Suprapubic skin (tissue), 4 donors: ENCODE data around the gene RXRA. TPM values are rescaled to one million over a fixed set of nuclear protein-coding genes. Genes with fewer than 3 reads are reported as not detected.

ENCODE experiments used
- DNase-seq, 2 donors: peaks; one replicate each; pipeline ENCODE4 v3.0.0-alpha.2; 2019; ENCODE audit warnings: low spot score in 2 of 2
- H3K27ac ChIP-seq: fragments of 200-600 bp; sonication (generic); one replicate; pipeline ENCODE4 v1.5.1; 2019
- H3K27me3 ChIP-seq: fragments of 200-600 bp; sonication (generic); one replicate; pipeline ENCODE4 v1.5.1; 2019
- H3K36me3 ChIP-seq: fragments of 200-600 bp; sonication (generic); one replicate; pipeline ENCODE4 v1.5.1; 2019
- H3K4me1 ChIP-seq: fragments of 200-600 bp; sonication (generic); one replicate; pipeline ENCODE4 v1.5.1; 2019
- H3K4me3 ChIP-seq: fragments of 200-600 bp; sonication (generic); one replicate; pipeline ENCODE4 v1.5.1; 2019; ENCODE audit warnings: mild to moderate bottlenecking
- H3K9me3 ChIP-seq: fragments of 200-600 bp; sonication (generic); one replicate; pipeline ENCODE4 v1.5.1; 2019
- EP300 ChIP-seq: sonication (generic); formaldehyde crosslinking; IDR thresholded peaks from one replicate; pipeline ENCODE4 v1.6.1; 2017; ENCODE audit warnings: antibody characterized with exemption
- POLR2A ChIP-seq, 2 donors: fragments of 450-650 bp; IDR thresholded peaks; one replicate each; pipeline ENCODE4 v1.6.1; 2017; ENCODE audit warnings: antibody characterized with exemption in 2 of 2, mild to moderate bottlenecking in 2 of 2, moderate library complexity in 2 of 2
- POLR2AphosphoS5 ChIP-seq, 3 donors: sonication (generic); formaldehyde crosslinking; IDR thresholded peaks; one replicate each; pipeline ENCODE4 v1.6.1; 2017; ENCODE audit warnings: antibody characterized with exemption in 3 of 3
- WGBS: methylation state at CpG from one replicate; pipeline ENCODE4 v1.1.5; 2018; 5-methylcytosine and 5-hydroxymethylcytosine counted together
- total RNA-seq, 4 donors: library from RNA; depleted of rRNA; stranded (reverse); fragments of >200 nt; gene quantifications; one replicate each; pipeline ENCODE4 v1.1.0, GENCODE V29; 2016
- TF ChIP-seq, protein P1 (sequence below), 2 donors: fragments of 200-600 bp in 1 of 2; fragments of 450-650 bp in 1 of 2; sonication (generic) in 1 of 2; IDR thresholded peaks; one replicate each; pipeline ENCODE4 v1.5.1; 2016 to 2019; ENCODE audit warnings: antibody characterized with exemption in 2 of 2, mild to moderate bottlenecking in 1 of 2, moderate library complexity in 1 of 2

The RXRA gene
- total RNA-seq, 4 donors from 2014 or later, result 165 to 240 (median 185) TPM

DNA sequence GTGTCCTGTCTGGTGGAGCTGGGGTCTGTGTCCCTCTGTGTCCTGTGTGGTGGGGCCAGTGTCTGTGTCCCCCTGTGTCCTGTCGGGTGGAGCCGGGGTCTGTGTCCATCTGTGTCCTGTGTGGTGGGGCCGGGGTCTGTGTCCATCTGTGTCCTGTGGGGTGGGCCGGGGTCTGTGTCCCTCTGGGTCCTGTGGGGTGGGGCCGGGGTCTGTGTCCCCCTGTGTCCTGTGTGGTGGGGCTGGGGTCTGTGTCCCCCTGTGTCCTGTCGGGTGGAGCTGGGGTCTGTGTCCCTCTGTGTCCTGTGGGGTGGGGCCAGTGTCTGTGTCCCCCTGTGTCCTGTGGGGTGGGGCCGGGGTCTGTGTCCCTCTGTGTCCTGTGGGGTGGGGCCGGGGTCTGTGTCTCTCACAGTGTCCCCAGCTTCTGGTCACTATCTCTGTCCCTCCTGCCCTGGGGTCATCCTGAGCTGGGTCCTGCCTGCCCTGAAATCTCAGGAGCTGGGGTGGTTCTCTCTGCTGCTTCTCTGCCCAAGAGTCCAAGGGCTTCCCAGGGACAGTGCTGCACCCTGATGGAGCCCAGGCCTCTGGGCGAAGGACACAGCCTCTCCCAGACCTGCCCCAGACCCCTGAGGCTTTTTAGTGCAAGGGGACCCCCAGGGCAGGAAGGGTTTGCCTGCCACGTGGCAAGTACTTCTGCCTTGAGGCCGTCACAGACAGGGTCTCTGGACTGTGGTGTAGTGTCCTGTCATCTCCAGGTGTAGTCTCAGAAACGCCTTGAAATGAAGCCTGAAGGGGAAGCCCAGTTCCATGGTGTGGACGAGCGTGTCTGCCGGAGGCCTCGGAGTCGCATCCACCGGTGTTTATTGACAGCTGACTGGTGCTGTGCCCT, 131.3 kb downstream of the RXRA start:
- no peak for DNase-seq
- no peaks in the 10 kb centered on the region for H3K9me3 ChIP-seq
- peak overlapping the region; percentile 85 for H3K27ac ChIP-seq
- no peaks in the 10 kb centered on the region for H3K36me3 ChIP-seq
- H3K4me3 ChIP-seq, result no peak overlapping the region
- peaks cover 37% of the 10 kb centered on the region for H3K4me1 ChIP-seq
- 85% methylated on average over 5 of the region's 18 CpGs for WGBS
- TF ChIP-seq, protein P1, sequence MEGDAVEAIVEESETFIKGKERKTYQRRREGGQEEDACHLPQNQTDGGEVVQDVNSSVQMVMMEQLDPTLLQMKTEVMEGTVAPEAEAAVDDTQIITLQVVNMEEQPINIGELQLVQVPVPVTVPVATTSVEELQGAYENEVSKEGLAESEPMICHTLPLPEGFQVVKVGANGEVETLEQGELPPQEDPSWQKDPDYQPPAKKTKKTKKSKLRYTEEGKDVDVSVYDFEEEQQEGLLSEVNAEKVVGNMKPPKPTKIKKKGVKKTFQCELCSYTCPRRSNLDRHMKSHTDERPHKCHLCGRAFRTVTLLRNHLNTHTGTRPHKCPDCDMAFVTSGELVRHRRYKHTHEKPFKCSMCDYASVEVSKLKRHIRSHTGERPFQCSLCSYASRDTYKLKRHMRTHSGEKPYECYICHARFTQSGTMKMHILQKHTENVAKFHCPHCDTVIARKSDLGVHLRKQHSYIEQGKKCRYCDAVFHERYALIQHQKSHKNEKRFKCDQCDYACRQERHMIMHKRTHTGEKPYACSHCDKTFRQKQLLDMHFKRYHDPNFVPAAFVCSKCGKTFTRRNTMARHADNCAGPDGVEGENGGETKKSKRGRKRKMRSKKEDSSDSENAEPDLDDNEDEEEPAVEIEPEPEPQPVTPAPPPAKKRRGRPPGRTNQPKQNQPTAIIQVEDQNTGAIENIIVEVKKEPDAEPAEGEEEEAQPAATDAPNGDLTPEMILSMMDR (IDR thresholded peaks at IDR 0.05), result no peak
- no peak for TF ChIP-seq POLR2AphosphoS5 (IDR thresholded peaks at IDR 0.05)
- peaks cover 9% of the 10 kb centered on the region for H3K27me3 ChIP-seq

DNA sequence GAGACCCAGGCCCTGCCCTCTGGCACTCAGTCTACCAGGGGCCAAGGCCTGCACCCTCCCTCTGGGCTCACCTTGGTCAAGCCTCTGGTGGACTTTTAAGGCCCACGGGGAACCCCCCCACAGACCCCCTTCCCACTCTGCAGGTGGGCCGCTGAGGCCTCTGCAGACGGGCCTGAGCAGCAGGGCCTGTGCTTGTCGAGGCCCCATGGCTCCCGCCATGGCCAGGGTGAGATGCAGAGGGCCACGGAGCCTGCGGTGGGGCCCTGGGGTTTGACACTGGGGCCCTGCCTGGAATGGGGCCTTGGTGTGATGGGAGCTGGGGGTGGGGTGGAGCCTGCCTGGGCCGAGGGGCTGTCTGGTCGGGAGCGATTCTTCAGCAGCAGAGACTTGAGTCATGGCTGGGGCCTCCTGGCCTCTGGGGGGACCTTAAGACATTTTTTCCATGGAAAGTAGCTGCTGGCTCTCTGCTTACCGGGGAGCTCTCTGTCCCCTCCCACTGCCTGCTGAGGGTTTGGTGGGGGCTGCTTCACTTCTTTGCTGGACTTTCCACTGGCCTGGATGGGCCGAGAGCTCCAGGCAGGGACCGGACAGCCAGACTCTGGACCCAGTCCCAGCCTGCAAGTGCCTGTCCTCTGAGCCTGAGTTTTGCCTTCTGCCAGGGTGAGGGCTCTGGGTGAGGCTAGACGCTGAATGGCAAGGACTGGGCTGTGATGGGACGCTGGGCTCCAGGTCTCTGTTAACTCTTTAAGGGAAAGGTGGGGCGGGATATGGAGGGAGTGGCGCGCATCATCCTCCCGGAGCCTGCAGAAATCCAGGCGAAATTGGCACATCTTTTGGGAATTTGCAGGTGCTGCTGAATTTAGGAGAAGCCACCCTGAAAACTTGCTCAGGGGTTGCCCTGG, 132.2 kb downstream of the RXRA start:
- Histone ChIP-seq H3K36me3 (no peaks in the 10 kb centered on the region), H3K27ac (no peak overlapping the region), H3K4me1 (peaks cover 37% of the 10 kb centered on the region), H3K27me3 (peaks cover 16% of the 10 kb centered on the region), H3K9me3 (no peaks in the 10 kb centered on the region), H3K4me3 (no peak overlapping the region)
- TF ChIP-seq EP300 (no peak), POLR2AphosphoS5 (IDR thresholded peaks at IDR 0.05) (no peak), POLR2A (IDR thresholded peaks at IDR 0.05) (no peak)
- TF ChIP-seq, protein P1 (IDR thresholded peaks at IDR 0.05), result no peak
- WGBS, result 64% methylated on average over 17 of the region's 20 CpGs
- DNase-seq, result no peak

DNA sequence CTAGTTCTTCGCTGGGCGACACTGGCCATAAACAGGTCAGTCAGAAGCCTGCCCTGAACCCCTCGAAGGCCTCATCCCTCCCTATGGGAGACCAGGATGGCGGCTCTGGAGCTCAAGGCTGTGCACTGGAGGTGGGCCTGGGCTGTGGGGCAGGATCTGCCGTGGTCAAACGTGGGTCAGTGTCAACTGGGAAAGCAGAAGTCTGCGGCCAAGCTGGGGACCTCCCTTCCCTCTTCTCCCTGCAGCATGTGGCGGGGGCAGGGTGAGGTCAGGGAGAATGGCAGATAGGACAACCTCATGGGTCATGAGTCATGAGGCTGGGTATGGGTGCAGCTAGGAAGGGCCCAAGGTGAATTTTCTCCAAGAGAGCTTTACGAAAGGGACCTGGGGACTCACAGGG, 132.9 kb downstream of the RXRA start:
- Histone ChIP-seq H3K4me3 (no peak overlapping the region), H3K27ac (no peak overlapping the region), H3K4me1 (peaks cover 37% of the 10 kb centered on the region), H3K36me3 (no peaks in the 10 kb centered on the region), H3K9me3 (no peaks in the 10 kb centered on the region), H3K27me3 (peaks cover 17% of the 10 kb centered on the region)
- WGBS, result 86% methylated on average over 2 of the region's 9 CpGs
- DNase-seq, result no peak
- TF ChIP-seq POLR2AphosphoS5 (IDR thresholded peaks at IDR 0.05) (no peak), EP300 (no peak), POLR2A (IDR thresholded peaks at IDR 0.05) (no peak)
- TF ChIP-seq, protein P1 (IDR thresholded peaks at IDR 0.05), result no peak

GRCh38 chr9:134459573-134459972, 133.3 kb downstream of the RXRA start:
- WGBS, result 89% methylated on average over 3 of the region's 10 CpGs
- H3K36me3 ChIP-seq, result no peaks in the 10 kb centered on the region
- no peak for DNase-seq
- H3K4me1 ChIP-seq, result peaks cover 37% of the 10 kb centered on the region
- no peak overlapping the region for H3K27ac ChIP-seq
- no peak overlapping the region for H3K4me3 ChIP-seq
- no peaks in the 10 kb centered on the region for H3K9me3 ChIP-seq
- peaks cover 17% of the 10 kb centered on the region for H3K27me3 ChIP-seq
- TF ChIP-seq, protein P1 (IDR thresholded peaks at IDR 0.05), result no peak
- TF ChIP-seq POLR2A (IDR thresholded peaks at IDR 0.05) (no peak), EP300 (no peak), POLR2AphosphoS5 (IDR thresholded peaks at IDR 0.05) (no peak)

DNA sequence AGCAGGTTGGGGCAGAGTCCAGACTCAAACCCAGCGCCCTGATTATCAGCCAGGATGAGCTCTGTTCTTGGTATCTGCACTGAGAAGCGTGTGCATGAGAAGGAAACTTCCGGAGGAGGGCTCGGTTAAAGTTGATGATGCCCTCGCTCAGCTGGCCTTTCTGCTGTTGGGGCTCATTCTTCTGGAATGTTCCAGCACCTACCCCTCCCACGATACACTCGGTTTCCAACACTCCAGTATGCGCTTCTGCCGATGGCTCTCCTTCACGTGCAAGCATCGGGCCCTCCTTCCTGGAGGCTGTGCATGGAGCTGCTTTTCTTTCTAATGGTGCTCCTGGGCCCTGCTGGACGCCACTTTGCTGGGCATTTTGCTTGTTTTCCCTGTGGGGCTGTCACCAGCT, 134.0 kb downstream of the RXRA start:
- Histone ChIP-seq H3K4me3 (no peak overlapping the region), H3K27ac (no peak overlapping the region), H3K27me3 (peaks cover 17% of the 10 kb centered on the region), H3K9me3 (no peaks in the 10 kb centered on the region), H3K36me3 (no peaks in the 10 kb centered on the region), H3K4me1 (peaks cover 37% of the 10 kb centered on the region)
- DNase-seq, result no peak
- WGBS, result 95% methylated on average over 12 of the region's 12 CpGs
- TF ChIP-seq, protein P1 (IDR thresholded peaks at IDR 0.05), result no peak
- no peak for TF ChIP-seq EP300
- TF ChIP-seq POLR2A (IDR thresholded peaks at IDR 0.05), result no peak
- TF ChIP-seq POLR2AphosphoS5 (IDR thresholded peaks at IDR 0.05), result no peak
